NCI-H69 (cell line): ENCODE results near the gene GAPDHS.

ENCODE experiments used
- DNase-seq: peaks from one replicate; lab custom pipeline; 2025; lab: John Stamatoyannopoulos, UW

GAPDHS gene

GRCh38 chr19:35539850-35540249, 6.6 kb downstream of the GAPDHS start:
- DNase-seq, result no peak

DNA sequence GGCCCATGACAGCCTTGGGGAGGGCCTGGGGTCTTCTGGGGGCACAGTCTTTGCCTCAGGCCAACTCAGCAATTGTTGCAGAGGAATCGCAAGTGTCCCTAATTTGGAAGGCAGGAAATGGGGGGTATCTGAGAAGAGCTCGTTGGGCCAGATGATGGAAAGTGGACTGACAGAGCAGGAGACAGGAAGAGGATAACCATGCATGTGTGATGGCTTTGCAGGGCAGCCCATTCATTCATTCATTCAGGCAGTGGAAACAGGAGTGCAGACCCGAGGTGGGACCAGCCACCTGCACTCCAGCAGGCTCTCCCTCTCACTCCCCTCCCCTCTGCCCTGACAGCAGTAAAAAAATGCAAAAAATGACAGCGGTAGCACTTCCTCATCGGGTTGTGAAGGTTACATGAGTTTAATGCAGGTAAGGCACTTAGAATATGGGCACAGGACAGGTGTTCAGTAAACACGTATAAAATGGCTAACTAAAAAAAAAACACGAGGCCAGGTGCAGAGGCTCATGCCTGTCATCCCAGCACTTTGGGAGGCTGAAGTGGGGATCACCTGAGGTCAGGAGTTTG, 7.2 kb downstream of the GAPDHS start:
- DNase-seq, result no peak

DNA sequence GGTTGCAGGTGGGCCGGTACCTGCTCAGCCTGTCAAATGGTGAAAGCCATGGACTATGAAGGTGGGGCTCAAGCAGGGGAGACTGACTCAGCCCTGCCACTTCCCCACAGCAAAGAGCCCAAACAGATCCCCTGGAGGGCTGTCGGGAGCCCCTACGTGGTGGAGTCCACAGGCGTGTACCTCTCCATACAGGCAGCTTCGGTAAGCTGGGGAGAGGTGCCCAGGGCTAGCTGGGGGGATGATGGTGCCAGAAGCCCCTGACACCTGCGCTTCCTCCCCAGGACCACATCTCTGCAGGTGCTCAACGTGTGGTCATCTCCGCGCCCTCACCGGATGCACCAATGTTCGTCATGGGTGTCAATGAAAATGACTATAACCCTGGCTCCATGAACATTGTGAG, 9.0 kb downstream of the GAPDHS start:
- DNase-seq, result no peak

DNA sequence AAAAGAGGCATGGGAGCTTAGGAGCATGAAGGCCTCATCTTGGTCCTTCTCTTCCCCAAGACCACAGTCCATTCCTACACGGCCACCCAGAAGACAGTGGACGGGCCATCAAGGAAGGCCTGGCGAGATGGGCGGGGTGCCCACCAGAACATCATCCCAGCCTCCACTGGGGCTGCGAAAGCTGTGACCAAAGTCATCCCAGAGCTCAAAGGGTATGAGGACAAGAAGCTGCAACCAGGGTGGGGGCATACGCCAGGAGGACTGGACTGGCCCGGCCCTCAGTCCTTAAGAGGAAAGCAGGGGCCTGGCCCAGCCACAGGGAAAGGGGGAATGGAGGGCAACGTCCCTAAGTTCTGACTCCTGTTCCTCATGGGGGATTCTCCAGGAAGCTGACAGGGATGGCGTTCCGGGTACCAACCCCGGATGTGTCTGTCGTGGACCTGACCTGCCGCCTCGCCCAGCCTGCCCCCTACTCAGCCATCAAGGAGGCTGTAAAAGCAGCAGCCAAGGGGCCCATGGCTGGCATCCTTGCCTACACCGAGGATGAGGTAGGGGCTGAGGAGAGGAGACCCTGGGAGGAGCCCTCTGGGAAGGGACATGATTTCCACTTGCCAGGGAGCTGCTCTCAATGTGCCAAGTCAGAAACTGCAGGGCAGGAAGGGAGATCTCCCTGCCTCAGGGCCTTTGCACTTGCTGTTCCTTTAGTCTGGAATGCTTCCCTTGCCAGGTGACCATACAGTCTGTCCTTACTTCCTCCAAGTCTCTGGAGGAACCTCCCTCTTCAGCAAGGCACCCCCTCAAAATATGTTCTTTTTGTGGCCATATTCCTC, 10.2 kb downstream of the GAPDHS start:
- no peak for DNase-seq

- DNase-seq, result no peak
Measured at GRCh38 chr19:35544110-35544802, 11.0 kb downstream of the GAPDHS start.

- DNase-seq, result peak; percentile 95
Measured at GRCh38 chr19:35545001-35545854, 12.0 kb downstream of the GAPDHS start, which contains the start of gene TMEM147. Gene TMEM147 (plus strand): TSS chr19:35545626. CDS start chr19:35545740, 114 bp downstream.

GRCh38 chr19:35545855-35546381, 12.7 kb downstream of the GAPDHS start:
- peak; percentile 59 for DNase-seq

DNA sequence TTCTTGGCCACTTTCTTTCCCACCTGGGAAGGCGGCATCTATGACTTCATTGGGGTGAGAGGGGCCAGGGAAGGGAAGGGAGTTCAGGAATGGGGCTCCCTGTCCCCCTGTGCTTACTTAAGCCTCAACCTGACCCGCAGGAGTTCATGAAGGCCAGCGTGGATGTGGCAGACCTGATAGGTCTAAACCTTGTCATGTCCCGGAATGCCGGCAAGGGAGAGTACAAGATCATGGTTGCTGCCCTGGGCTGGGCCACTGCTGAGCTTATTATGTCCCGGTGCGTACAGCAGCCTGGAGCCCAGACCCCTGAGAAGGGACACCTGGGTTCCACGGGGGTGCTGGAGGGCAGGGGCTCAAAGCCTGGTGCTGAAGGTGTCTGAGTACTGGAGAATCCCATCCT, 13.3 kb downstream of the GAPDHS start:
- DNase-seq, result no peak

GRCh38 chr19:35549174-35549788, 16.0 kb downstream of the GAPDHS start:
- peak; percentile 89 for DNase-seq

GRCh38 chr19:35549879-35550523, 16.7 kb downstream of the GAPDHS start:
- no peak for DNase-seq

DNA sequence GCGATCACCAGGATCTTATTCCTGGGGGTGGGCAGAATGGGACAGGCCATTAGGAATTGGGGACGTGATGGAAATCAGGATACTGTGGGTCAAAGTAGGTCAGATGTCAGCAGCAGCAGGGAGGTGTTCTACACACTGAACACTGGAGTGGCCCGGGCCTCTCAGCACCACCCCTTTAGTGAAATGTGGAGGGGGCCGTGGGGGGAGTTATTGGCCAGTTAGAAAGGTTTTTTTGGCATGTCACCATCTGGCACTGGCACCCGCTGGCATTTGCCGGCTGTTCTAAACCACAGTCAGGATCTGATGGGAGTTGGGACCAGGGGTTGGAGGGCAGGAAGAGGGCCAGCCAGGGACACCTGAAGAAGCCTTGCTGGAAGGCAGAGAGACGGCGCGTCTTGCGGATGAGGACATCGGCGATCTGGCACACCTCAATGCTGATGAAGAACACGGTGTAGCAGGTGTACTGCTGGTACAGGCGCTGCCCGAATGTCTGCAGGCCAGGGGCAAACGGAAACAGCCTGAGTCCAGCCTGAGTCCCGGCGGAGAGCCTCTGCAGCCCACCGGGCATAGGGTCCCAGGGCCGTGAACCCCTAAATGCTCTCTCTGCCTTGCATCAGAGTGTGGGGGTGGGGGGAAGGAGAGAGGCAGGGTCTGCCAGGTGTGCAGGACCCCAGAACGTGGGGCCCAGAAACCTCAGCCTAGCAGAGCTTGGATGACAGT, 18.0 kb downstream of the GAPDHS start:
- DNase-seq, result no peak

DNA sequence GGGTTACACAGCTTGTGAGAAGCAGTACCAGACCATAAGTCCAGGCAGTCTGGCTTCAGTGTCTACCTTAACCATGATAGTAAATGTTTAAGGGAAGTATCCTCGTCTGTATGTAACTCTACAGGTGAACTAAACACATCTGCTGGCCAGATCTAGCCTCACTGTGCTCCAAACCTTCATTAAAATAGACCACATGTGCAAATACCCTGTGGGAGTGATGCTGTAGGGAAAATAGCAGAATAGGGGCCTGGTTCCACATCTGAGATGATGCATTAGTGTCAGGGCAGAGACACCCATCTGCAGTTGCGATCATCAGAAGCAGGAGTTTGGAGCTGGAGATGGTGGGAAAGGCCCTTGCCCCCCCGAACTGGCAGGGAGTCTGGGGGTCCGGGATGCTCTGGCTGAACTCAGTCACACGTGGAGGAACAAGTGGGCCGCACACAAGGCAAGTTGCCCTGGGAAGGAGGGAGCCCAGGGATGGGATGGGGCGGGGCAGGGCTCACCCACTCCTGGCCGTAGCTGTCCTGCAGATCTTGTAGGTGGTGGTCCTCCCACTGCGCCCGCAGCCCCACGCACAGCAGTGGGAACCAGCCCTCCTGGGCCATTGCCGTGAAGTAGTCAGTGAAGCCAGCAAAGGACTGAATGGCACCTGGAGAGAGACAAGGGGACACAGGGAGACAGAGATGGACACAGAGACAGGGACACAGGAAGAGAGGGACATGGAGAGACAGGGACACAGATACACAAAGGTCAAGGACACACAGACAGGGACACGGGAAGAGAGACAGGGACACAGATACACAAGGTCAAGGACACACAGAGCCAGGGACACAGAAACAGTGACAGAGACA, 19.5 kb downstream of the GAPDHS start:
- DNase-seq, result no peak

- DNase-seq, result no peak
Measured at GRCh38 chr19:35553385-35554000, 20.2 kb downstream of the GAPDHS start.

DNA sequence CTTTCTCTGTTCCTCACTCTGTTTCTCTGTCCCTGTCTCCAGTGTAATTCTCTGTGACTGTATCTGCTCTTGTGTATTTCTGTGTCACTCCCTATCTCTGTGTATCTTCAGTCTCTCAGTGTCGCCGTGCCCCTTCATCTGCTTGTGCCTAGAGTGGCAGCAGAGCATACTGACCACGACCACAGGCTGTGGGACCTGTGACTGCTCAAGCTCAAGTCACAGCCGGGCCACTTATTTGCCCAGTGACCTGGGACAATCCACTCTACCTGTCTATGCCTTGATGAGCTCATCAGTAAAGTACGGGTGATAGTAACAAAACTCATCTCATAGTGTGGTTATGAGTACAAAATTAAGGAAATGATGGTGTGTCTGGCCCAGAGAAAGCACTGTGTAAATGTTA, 20.8 kb downstream of the GAPDHS start:
- DNase-seq, result no peak

GRCh38 chr19:35555301-35556005, 22.2 kb downstream of the GAPDHS start:
- DNase-seq, result peak; percentile 71

GRCh38 chr19:35556025-35556590, 22.9 kb downstream of the GAPDHS start:
- no peak for DNase-seq

DNA sequence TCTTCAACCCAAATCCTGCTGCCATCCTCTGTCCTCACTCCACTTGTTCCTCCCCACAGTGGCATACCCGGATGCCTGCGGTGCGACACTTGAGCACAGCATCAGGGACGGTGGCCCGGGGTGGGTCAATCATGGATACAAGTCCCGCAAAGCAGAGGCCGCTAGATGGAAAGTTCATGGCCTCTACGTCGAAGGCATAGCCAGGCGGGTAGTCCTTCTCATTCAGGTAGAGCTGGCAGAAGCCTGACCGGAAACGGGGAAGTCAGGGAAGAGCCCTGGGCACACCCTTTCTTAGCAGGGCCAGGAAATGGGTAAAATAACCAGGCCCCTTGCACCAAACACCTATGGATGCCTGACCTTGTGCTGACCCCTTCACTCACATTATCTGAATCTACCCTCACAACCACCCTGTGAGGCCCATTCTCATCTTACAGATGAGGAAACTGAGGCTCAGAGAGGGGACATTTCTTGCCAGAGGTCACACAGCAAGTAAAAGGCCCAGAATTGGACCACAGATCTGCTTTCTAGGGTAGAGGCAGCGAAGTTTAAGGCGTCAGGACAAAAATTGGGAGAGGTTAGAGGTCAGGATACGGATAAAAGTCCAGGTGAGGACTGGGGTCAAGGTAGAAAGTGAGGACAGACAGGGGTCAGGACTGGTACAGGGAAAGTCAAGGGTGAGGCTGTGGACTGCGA, 23.7 kb downstream of the GAPDHS start:
- no peak for DNase-seq
